Testis (tissue), 2 donors: ENCODE data around the gene FAM171A1.

Experiments
- POLR2A ChIP-seq: fragments of 450-650 bp; IDR thresholded peaks from one replicate; pipeline ENCODE4 v1.6.1; 2017; ENCODE audit warnings: antibody characterized with exemption, mild to moderate bottlenecking, moderate library complexity
- TF ChIP-seq, protein P1 (sequence below), 3 experiments: fragments of 450-650 bp in 2 of 3; fragments of 200-600 bp in 1 of 3; sonication (generic) in 1 of 3; IDR thresholded peaks; one replicate each; pipeline ENCODE4 v1.5.1; 2016 to 2019; ENCODE audit warnings: antibody characterized with exemption in 3 of 3, mild to moderate bottlenecking in 2 of 3, moderate library complexity in 1 of 3

GRCh38 chr10:15306735-15307280 is 64.3 kb downstream of the FAM171A1 start:
- TF ChIP-seq, protein P1, sequence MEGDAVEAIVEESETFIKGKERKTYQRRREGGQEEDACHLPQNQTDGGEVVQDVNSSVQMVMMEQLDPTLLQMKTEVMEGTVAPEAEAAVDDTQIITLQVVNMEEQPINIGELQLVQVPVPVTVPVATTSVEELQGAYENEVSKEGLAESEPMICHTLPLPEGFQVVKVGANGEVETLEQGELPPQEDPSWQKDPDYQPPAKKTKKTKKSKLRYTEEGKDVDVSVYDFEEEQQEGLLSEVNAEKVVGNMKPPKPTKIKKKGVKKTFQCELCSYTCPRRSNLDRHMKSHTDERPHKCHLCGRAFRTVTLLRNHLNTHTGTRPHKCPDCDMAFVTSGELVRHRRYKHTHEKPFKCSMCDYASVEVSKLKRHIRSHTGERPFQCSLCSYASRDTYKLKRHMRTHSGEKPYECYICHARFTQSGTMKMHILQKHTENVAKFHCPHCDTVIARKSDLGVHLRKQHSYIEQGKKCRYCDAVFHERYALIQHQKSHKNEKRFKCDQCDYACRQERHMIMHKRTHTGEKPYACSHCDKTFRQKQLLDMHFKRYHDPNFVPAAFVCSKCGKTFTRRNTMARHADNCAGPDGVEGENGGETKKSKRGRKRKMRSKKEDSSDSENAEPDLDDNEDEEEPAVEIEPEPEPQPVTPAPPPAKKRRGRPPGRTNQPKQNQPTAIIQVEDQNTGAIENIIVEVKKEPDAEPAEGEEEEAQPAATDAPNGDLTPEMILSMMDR (IDR thresholded peaks at IDR 0.05): no peak
- TF ChIP-seq POLR2A: no peak
